Common myeloid progenitor, CD34-positive (primary cell): ENCODE measurements around the gene SMARCC1.
"Not testable (repeated sequence)": the region's sequence is repeated elsewhere in the genome, so short reads cannot be mapped to it uniquely, and the experiment has no call there.

Experiments
- CTCF ChIA-PET: fragments of 350-600 bp; sonication (Branson Sonifier 250); formaldehyde crosslinking; loops from one replicate; lab custom pipeline; 2021; ENCODE audit warnings: antibody characterized with exemption; lab: Charles Lee
- POLR2A ChIA-PET: fragments of 350-600 bp; sonication (Branson Sonifier 250); formaldehyde crosslinking; loops from one replicate; lab custom pipeline; 2021; ENCODE audit warnings: antibody characterized with exemption; lab: Charles Lee
- DNase-seq, 3 donors: peaks; one replicate each; pipeline versions ENCODE4 v3.0.0 to v3.0.0-alpha.2; 2013
- H3K27ac ChIP-seq, 2 experiments: 1 replicate in 1 of 2; 2 replicates in 1 of 2; pipeline ENCODE4 v1.7.0; 2013; ENCODE audit warnings: inconsistent platforms in 2 of 2, low read length in 2 of 2, mild to moderate bottlenecking in 2 of 2, low read depth in 1 of 2, moderate library complexity in 1 of 2; ENCODE audit not compliant: severe bottlenecking in 2 of 2, insufficient read depth in 1 of 2, poor library complexity in 1 of 2
- H3K27me3 ChIP-seq, 5 experiments: replicated peaks in 2 of 5; 1 replicate in 3 of 5; 2 replicates in 2 of 5; pipeline versions ENCODE4 v1.6.1 to v1.7.0; 2013; ENCODE audit warnings: low read length in 4 of 5, mild to moderate bottlenecking in 2 of 5, moderate library complexity in 2 of 5, inconsistent platforms in 1 of 5; ENCODE audit not compliant: insufficient read depth in 5 of 5, control insufficient read depth in 4 of 5
- H3K36me3 ChIP-seq, 4 experiments: 1 replicate in 2 of 4; 2 replicates in 2 of 4; pipeline versions ENCODE4 v1.6.1 to v1.7.0; 2013; ENCODE audit warnings: low read length in 3 of 4, control low read depth in 1 of 4, mild to moderate bottlenecking in 1 of 4; ENCODE audit not compliant: control insufficient read depth in 4 of 4, insufficient read depth in 4 of 4
- H3K4me1 ChIP-seq, 4 experiments: 1 replicate in 3 of 4; 2 replicates in 1 of 4; pipeline versions ENCODE4 v1.6.1 to v1.7.1; 2013; ENCODE audit warnings: low read length in 3 of 4, mild to moderate bottlenecking in 3 of 4, control low read depth in 1 of 4, inconsistent platforms in 1 of 4, moderate library complexity in 1 of 4; ENCODE audit not compliant: control insufficient read depth in 4 of 4, insufficient read depth in 4 of 4; ENCODE audit errors: control extremely low read depth in 1 of 4
- H3K4me3 ChIP-seq, 7 experiments: 1 replicate in 4 of 7; 2 replicates in 3 of 7; pipeline versions ENCODE4 v1.5.1 to v1.7.0; 2013; ENCODE audit warnings: mild to moderate bottlenecking in 7 of 7, low read length in 6 of 7, moderate library complexity in 6 of 7, inconsistent platforms in 2 of 7, low read depth in 2 of 7, control low read depth in 1 of 7; ENCODE audit not compliant: insufficient read depth in 4 of 7, control insufficient read depth in 1 of 7; ENCODE audit errors: extremely low read depth in 1 of 7
- H3K9me3 ChIP-seq, 5 experiments: 1 replicate in 4 of 5; 2 replicates in 1 of 5; pipeline versions ENCODE4 v1.6.1 to v1.7.1; 2013; ENCODE audit warnings: low read length in 4 of 5, mild to moderate bottlenecking in 2 of 5, inconsistent platforms in 1 of 5, low read depth in 1 of 5, moderate library complexity in 1 of 5; ENCODE audit not compliant: control insufficient read depth in 4 of 5, insufficient read depth in 2 of 5; ENCODE audit errors: control extremely low read depth in 1 of 5
- WGBS: methylation state at CpG from one replicate; pipeline ENCODE4 v1.1.5; 2013; ENCODE audit not compliant: insufficient coverage; 5-methylcytosine and 5-hydroxymethylcytosine counted together

The SMARCC1 gene

DNA sequence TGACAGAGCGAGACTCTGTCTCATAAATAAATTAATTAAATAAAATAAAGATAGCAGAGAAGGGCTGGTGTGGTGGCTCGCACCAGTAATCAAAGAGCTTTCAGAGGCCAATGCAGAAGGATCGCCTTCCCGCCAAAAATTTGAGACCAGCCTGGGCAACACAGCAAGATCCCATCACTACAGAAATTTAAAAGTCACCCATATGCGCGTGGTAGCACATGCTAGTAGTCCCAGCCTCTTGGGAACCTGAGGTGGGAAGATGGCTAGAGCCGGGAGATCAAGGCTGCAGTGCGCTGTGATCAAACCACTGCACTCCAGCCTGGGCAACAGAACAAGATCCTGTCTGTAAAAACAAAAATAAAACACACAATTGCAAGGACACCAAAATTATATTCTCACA, 9.6 kb downstream of the SMARCC1 start:
- POLR2A ChIA-PET, result no interaction called here

DNA sequence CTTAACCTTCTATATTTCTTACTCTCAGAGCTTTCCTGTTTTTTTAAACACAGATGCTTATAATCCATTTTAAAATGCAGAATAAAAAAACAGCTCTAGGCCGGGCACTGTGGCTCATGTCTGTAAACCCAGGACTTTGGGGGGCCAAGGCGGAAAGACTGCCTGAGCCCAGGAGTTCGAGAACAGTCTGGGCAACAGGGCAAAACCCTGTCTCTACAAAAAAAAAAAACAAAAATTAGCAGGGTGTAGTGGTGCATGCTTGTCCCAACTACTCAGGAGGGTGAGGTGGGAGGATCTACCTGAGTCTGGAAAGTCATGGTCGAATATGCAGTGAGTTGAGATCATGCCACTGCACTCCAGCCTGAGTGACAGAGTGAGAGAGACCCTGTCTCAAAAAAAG, 15.5 kb downstream of the SMARCC1 start:
- no peak overlapping the region for H3K27ac ChIP-seq
- no peaks in the 10 kb centered on the region for H3K9me3 ChIP-seq
- ChIA-PET CTCF (no interaction called here), POLR2A (no interaction called here)
- DNase-seq, result no peak
- H3K4me1 ChIP-seq, result no peaks in the 10 kb centered on the region
- H3K36me3 ChIP-seq, result peaks cover 14 to 42% (median 31%) of the 10 kb centered on the region in 4 experiments
- H3K4me3 ChIP-seq, result no peak overlapping the region
- 100% methylated on average over 4 of the region's 4 CpGs for WGBS
- no peaks in the 10 kb centered on the region for H3K27me3 ChIP-seq

More for the DNA sequence above, 9.6 kb downstream of the SMARCC1 start:
- Histone ChIP-seq H3K27ac (no peak overlapping the region), H3K4me1 (no peaks in the 10 kb centered on the region), H3K4me3 (no peak overlapping the region), H3K27me3 (no peaks in the 10 kb centered on the region), H3K9me3 (no peaks in the 10 kb centered on the region), H3K36me3 (peaks cover 8 to 26% (median 22%) of the 10 kb centered on the region in 4 experiments)
- CTCF ChIA-PET, result interaction anchor here (0.6 kb wide), 1 partner anchor 9 kb away, joined by 3 read pairs; no protein-coding TSS in a partner anchor
- DNase-seq, result no peak
- WGBS, result 100% methylated on average over 2 of the region's 8 CpGs

DNA sequence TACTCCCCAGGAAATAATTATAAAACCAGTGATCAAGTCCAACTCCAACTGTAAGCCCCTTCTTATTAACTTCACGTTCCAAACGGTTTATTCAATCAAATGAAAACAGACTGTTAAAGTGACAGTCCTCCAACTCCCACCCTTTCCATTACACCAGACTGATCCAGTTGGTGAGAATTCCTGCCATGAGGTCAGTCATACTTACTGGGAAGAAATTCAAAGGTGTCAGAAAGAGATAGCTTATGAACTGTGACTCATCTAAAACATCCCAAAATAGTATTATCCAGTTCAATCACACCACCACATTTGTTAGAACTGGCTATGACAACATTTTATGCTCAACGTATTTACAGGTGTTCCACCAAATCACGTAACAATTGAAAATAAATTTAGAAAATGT, 19.5 kb downstream of the SMARCC1 start:
- Histone ChIP-seq H3K27me3 (no peaks in the 10 kb centered on the region), H3K9me3 (no peaks in the 10 kb centered on the region), H3K4me1 (no peaks in the 10 kb centered on the region), H3K27ac (peak overlapping the region in 1 of 2 experiments; percentile 36), H3K36me3 (peaks cover 14 to 48% (median 37%) of the 10 kb centered on the region in 4 experiments), H3K4me3 (no peak overlapping the region)
- ChIA-PET POLR2A (no interaction called here), CTCF (no interaction called here)
- whole genome bisulfite sequencing, result 66% methylated on average over 4 of the region's 4 CpGs
- no peak for DNase-seq

DNA sequence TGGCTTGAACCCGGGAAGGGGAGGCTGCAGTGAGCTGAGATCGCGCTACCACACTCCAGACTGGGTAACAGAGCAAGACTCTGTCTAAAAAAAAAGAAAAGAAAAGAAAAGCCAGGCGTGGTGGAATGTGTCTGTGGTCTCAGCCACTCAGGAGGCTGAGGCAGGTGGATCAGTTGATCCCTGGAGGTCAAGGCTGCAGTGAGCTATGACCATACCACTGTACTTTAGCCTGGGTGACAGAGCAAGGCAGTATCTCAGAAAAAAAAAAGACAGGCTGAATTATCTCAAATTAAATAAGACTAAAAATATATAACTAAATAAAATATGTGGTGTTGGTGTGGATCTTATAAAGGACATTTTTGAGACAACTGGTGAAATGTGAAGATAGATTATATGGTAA, 20.6 kb downstream of the SMARCC1 start:
- POLR2A ChIA-PET, result no interaction called here
- no peaks in the 10 kb centered on the region for H3K4me1 ChIP-seq

DNA sequence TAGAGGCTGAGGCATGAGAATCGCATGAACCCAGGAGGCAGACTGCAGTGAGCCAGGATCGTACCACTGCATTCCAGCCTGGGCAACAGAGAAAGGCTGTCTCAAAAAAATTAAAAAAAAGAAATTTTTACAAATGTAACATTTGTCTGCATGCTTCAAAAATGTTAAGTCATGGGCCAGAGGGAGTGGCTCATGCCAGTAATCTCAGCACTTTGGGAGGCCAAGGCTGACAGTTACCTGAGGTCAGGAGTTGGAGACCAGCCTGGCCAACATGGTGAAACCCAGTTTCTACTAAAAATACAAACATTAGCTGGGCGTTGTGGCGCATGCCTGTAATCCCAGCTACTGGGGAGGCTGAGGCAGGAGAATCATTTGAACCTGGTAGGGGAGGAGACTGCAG, 21.5 kb downstream of the SMARCC1 start:
- H3K4me3 ChIP-seq, H3K27me3 ChIP-seq, POLR2A ChIA-PET, H3K4me1 ChIP-seq, DNase-seq, H3K9me3 ChIP-seq: not testable (repeated sequence)
- WGBS, result 94% methylated on average over 2 of the region's 4 CpGs
- Histone ChIP-seq H3K36me3 (peaks cover 17 to 49% (median 39%) of the 10 kb centered on the region in 4 experiments), H3K27ac (peak overlapping the region in 1 of 2 experiments; percentile 15)
- CTCF ChIA-PET, result interaction anchor here (0.6 to 1.0 kb wide), 2 partner anchors 10 to 53 kb away, joined by 3 to 4 read pairs; no protein-coding TSS in a partner anchor

More for the DNA sequence above, 20.6 kb downstream of the SMARCC1 start:
- H3K27me3 ChIP-seq, result no peaks in the 10 kb centered on the region
- peaks cover 17 to 51% (median 40%) of the 10 kb centered on the region in 4 experiments for H3K36me3 ChIP-seq
- WGBS, result 96% methylated on average over 4 of the region's 4 CpGs
- CTCF ChIA-PET, result interaction anchor here (1.0 kb wide), 1 partner anchor 13 kb away, joined by 3 read pairs; no protein-coding TSS in a partner anchor
- no peak overlapping the region for H3K4me3 ChIP-seq
- no peaks in the 10 kb centered on the region for H3K9me3 ChIP-seq
- DNase-seq, result no peak
- H3K27ac ChIP-seq, result no peak overlapping the region

DNA sequence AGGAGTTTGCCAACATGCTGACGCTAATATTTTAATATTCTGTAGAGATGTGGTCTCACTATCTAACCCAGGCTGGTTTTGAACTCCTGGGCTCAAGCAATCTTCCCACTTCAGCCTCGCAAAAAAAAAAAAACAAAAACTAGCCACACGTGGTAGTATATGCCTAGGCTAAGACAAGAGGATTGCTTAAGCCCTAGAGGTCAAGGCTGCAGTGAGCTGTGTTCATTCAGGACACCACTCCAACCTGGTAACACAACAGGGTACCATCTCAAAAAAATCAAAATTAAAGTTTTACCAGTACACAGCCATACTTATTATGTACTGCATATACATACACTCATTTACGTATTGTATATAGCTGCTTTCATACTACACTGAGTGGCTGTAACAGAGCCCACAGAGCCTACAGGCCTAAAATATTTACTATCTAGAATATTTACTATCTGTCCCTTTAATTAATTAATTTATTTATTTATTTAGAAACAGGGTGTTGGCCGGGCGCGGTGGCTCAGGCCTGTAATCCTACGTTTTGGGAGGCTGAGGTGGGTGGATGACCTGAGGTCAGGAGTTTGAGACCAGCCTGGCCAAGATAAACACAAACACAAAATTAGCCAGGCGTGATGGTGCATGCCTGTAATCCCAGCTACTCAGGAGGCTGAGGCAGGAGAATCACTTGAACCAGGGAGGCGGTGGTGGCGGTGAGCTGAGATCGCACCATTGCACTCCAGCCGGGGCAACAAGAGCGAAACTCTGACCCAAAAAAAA, 23.2 kb downstream of the SMARCC1 start:
- H3K9me3 ChIP-seq, result no peaks in the 10 kb centered on the region
- no peak overlapping the region for H3K27ac ChIP-seq
- no peaks in the 10 kb centered on the region for H3K27me3 ChIP-seq
- POLR2A ChIA-PET, result interaction anchor here (0.6 to 0.7 kb wide), 2 partner anchors 304 to 958 kb away, joined by 3 read pairs; no protein-coding TSS in a partner anchor
- 97% methylated on average over 6 of the region's 14 CpGs for WGBS
- DNase-seq, result no peak
- peaks cover 5 to 44% (median 28%) of the 10 kb centered on the region in 4 experiments for H3K36me3 ChIP-seq
- no peak overlapping the region for H3K4me3 ChIP-seq
- H3K4me1 ChIP-seq, result no peaks in the 10 kb centered on the region
- CTCF ChIA-PET, result interaction anchor here (0.7 kb wide), 1 partner anchor 17 kb away, joined by 3 read pairs; no protein-coding TSS in a partner anchor

DNA sequence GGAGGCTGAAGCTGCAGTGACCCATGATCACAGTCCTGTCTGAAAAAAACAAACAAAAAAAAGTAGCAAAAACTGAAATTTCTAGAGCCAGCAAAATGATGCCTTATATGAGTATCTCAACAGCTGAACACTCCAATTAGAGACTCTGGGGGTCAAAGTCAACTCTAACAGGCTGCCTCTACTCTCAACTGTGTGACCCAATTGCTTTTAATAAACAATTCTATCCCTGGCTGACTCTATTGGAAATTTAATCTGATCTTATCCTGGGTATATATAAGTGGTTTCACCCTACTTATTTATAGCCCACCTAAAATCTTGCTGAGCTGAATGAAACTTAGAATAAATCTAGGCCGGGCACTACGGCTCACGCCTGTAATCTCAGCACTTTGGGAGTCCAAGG, 29.0 kb downstream of the SMARCC1 start:
- ChIA-PET POLR2A (no interaction called here), CTCF (no interaction called here)
- Histone ChIP-seq H3K4me1 (no peaks in the 10 kb centered on the region), H3K9me3 (no peaks in the 10 kb centered on the region), H3K36me3 (peaks cover 6 to 21% (median 18%) of the 10 kb centered on the region in 4 experiments), H3K27ac (no peak overlapping the region), H3K27me3 (no peaks in the 10 kb centered on the region), H3K4me3 (no peak overlapping the region)
- DNase-seq, result no peak
- WGBS, result 97% methylated on average over 3 of the region's 3 CpGs
